Endothelial cell (in vitro differentiated cells): ENCODE results near the gene PRSS53. TPM values are rescaled to one million over a fixed set of nuclear protein-coding genes. Genes with fewer than 3 reads are reported as not detected.

ENCODE experiments used
- DNase-seq: peaks from one replicate; pipeline ENCODE4 v3.0.0; 2021; ENCODE audit warnings: low spot score
- H3K27ac Mint-ChIP-seq: one replicate; pipeline ENCODE4 v1.8.0; 2021; ENCODE audit warnings: mixed read lengths, inconsistent platforms; ENCODE audit not compliant: unreplicated experiment
- H3K27me3 Mint-ChIP-seq: one replicate; pipeline ENCODE4 v1.8.0; 2021; ENCODE audit warnings: mild to moderate bottlenecking, moderate library complexity, mixed read lengths, inconsistent platforms; ENCODE audit not compliant: unreplicated experiment
- H3K36me3 Mint-ChIP-seq: one replicate; pipeline ENCODE4 v1.8.0; 2021; ENCODE audit warnings: mild to moderate bottlenecking, low read depth, mixed read lengths, inconsistent platforms; ENCODE audit not compliant: unreplicated experiment
- H3K4me1 Mint-ChIP-seq: one replicate; pipeline ENCODE4 v1.8.0; 2021; ENCODE audit warnings: mild to moderate bottlenecking, mixed read lengths, inconsistent platforms; ENCODE audit not compliant: unreplicated experiment
- H3K4me3 Mint-ChIP-seq: one replicate; pipeline ENCODE4 v1.8.0; 2021; ENCODE audit warnings: mild to moderate bottlenecking, mixed read lengths, inconsistent platforms; ENCODE audit not compliant: unreplicated experiment
- H3K9me3 Mint-ChIP-seq: one replicate; pipeline ENCODE4 v1.8.0; 2021; ENCODE audit warnings: mixed read lengths, inconsistent platforms; ENCODE audit not compliant: unreplicated experiment
- total RNA-seq: library from RNA; stranded (reverse); fragmentation: NEBNext Ultra II Directional; extraction: Animal tissue kit (Norgen Biotek cat#: 25700); gene quantifications from one replicate; pipeline ENCODE4 v1.2.1, GENCODE V29; 2021; ENCODE audit not compliant: unreplicated experiment
- TF ChIP-seq, protein P1 (sequence below): fragments of 200-600 bp; sonication (generic); IDR thresholded peaks from one replicate; pipeline ENCODE4 v1.5.0; 2021; ENCODE audit warnings: antibody characterized with exemption; ENCODE audit not compliant: unreplicated experiment

Gene PRSS53
- total RNA-seq, 1 donor from 2014 or later = 1.8 TPM

DNA sequence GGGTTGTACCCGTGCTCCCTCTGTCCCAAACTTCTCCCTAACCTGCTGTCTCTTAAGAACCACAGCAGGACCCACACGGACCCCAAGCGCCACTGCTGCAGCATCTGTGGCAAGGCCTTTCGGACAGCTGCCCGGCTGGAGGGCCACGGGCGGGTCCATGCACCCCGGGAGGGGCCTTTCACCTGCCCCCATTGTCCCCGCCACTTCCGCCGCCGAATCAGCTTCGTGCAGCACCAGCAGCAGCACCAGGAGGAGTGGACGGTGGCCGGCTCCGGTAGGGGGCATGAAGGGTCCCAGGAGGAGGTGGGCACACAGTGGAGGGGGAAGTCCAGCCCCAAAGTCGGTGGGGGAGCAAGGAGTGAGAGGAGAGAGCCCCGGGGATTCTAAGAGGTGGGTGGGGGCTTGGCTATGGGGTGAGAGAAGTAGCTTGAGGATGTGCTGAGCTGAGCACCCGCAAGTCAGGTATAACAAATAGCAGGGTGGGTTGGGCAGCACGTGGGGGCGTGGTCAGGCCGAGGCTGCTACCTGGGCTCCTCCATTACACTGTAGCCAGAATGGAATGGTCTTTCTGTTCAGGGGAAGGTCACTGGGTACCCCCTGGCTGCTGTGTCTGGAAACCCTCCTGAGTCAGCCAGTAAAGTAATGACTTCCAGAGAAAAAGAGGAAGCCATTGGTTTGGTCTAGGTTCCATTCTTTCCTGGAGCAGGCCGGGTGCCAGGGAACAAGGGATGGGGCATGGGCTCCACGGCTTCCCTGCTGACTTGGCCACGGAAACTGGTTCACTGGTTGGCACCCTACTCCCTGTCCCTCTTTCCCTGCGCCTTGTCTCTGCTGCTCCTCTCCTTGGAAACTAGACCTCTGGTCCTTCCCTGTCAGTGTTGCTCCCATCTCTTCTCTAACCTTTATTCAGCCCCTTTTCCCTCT, 7.1 kb downstream of the PRSS53 start:
- TF ChIP-seq, protein P1, sequence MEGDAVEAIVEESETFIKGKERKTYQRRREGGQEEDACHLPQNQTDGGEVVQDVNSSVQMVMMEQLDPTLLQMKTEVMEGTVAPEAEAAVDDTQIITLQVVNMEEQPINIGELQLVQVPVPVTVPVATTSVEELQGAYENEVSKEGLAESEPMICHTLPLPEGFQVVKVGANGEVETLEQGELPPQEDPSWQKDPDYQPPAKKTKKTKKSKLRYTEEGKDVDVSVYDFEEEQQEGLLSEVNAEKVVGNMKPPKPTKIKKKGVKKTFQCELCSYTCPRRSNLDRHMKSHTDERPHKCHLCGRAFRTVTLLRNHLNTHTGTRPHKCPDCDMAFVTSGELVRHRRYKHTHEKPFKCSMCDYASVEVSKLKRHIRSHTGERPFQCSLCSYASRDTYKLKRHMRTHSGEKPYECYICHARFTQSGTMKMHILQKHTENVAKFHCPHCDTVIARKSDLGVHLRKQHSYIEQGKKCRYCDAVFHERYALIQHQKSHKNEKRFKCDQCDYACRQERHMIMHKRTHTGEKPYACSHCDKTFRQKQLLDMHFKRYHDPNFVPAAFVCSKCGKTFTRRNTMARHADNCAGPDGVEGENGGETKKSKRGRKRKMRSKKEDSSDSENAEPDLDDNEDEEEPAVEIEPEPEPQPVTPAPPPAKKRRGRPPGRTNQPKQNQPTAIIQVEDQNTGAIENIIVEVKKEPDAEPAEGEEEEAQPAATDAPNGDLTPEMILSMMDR = no peak
- Mint-ChIP-seq H3K4me1 (peaks cover 2% of the 10 kb centered on the region), H3K27ac (peak overlapping the region; percentile 44), H3K9me3 (no peaks in the 10 kb centered on the region), H3K36me3 (peaks cover 31% of the 10 kb centered on the region), H3K27me3 (peaks cover 26% of the 10 kb centered on the region), H3K4me3 (peak overlapping the region; percentile 40)
- DNase-seq = no peak

DNA sequence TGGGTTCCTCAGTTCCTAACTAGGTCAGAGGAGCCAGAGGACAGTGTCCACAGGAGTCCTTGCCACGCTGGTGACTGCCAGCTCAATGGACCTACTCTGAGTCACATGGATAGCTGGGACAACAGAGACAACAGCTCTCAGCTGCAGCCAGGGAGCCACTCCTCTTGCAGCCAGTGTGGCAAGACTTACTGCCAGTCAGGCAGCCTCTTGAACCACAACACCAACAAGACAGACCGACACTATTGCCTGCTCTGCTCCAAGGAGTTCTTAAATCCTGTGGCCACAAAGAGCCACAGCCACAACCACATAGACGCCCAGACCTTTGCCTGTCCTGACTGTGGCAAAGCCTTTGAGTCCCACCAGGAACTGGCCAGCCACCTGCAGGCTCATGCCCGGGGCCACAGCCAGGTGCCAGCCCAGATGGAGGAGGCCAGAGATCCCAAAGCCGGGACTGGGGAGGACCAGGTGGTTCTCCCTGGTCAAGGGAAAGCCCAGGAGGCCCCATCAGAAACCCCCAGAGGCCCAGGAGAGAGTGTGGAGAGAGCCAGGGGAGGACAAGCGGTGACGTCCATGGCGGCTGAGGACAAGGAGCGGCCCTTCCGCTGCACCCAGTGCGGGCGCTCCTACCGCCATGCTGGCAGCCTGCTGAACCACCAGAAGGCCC, 7.9 kb downstream of the PRSS53 start:
- TF ChIP-seq, protein P1 = no peak
- no peak for DNase-seq
- no peak overlapping the region for H3K27ac Mint-ChIP-seq
- peaks cover 2% of the 10 kb centered on the region for H3K4me1 Mint-ChIP-seq
- peaks cover 31% of the 10 kb centered on the region for H3K36me3 Mint-ChIP-seq
- peaks cover 21% of the 10 kb centered on the region for H3K27me3 Mint-ChIP-seq
- H3K9me3 Mint-ChIP-seq = no peaks in the 10 kb centered on the region
- H3K4me3 Mint-ChIP-seq = no peak overlapping the region

DNA sequence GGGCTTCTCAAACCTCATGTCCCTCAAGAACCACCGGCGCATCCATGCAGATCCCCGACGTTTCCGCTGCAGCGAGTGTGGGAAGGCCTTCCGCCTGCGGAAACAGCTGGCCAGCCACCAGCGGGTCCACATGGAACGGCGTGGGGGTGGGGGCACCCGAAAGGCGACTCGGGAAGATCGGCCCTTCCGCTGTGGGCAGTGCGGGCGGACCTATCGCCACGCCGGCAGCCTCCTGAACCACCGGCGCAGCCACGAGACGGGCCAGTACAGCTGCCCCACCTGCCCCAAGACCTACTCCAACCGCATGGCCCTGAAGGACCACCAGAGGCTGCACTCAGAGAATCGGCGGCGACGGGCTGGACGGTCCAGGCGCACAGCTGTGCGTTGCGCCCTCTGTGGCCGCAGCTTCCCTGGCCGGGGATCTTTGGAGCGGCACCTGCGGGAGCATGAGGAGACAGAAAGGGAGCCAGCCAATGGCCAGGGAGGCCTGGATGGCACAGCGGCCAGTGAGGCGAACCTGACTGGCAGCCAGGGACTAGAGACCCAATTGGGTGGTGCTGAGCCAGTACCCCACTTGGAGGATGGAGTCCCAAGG, 8.6 kb downstream of the PRSS53 start:
- Mint-ChIP-seq H3K9me3 (no peaks in the 10 kb centered on the region), H3K27ac (no peak overlapping the region), H3K36me3 (peaks cover 29% of the 10 kb centered on the region), H3K4me3 (no peak overlapping the region), H3K4me1 (peaks cover 3% of the 10 kb centered on the region), H3K27me3 (peaks cover 22% of the 10 kb centered on the region)
- TF ChIP-seq, protein P1 = no peak
- no peak for DNase-seq

DNA sequence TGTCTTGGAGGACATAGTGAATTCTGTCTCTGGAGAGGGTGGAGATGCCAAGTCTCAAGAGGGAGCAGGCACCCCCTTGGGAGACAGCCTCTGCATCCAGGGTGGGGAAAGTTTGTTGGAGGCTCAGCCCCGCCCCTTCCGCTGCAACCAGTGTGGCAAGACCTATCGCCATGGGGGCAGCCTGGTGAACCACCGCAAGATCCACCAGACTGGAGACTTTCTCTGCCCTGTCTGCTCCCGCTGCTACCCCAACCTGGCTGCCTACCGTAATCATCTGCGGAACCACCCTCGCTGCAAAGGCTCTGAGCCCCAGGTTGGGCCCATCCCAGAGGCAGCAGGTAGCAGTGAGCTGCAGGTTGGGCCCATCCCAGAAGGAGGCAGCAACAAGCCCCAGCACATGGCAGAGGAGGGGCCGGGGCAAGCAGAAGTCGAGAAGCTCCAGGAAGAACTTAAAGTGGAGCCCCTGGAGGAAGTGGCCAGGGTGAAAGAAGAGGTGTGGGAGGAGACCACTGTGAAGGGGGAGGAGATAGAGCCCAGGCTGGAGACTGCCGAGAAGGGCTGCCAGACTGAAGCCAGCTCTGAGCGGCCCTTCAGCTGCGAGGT, 9.3 kb downstream of the PRSS53 start:
- Mint-ChIP-seq H3K4me1 (peaks cover 9% of the 10 kb centered on the region), H3K4me3 (no peak overlapping the region), H3K36me3 (peaks cover 35% of the 10 kb centered on the region), H3K27me3 (peaks cover 28% of the 10 kb centered on the region), H3K27ac (no peak overlapping the region), H3K9me3 (no peaks in the 10 kb centered on the region)
- TF ChIP-seq, protein P1 = no peak
- no peak for DNase-seq
